Measurements from ENCODE around the gene WNT3A.
"Not testable (repeated sequence)": the region's sequence is repeated elsewhere in the genome, so short reads cannot be mapped to it uniquely, and the experiment has no call there.

WNT3A gene

GRCh38 chr1:228013131-228013934, 6.5 kb downstream of the WNT3A start:
- DNase-seq: no peak

GRCh38 chr1:228013935-228014930, 7.4 kb downstream of the WNT3A start:
- peak; percentile 9 for DNase-seq

- DNase-seq: no peak
Observed at GRCh38 chr1:228015276-228016180, 8.7 kb downstream of the WNT3A start.

GRCh38 chr1:228016181-228016510, 9.3 kb downstream of the WNT3A start:
- no peak for DNase-seq

- DNase-seq: no peak
Observed at GRCh38 chr1:228016653-228017355, 10.0 kb downstream of the WNT3A start.

GRCh38 chr1:228017356-228018124, 10.7 kb downstream of the WNT3A start:
- no peak for DNase-seq

GRCh38 chr1:228018125-228018398, 11.3 kb downstream of the WNT3A start:
- DNase-seq: no peak

GRCh38 chr1:228018961-228019721, 12.3 kb downstream of the WNT3A start:
- DNase-seq: no peak

GRCh38 chr1:228019722-228020083, 12.9 kb downstream of the WNT3A start:
- not testable (repeated sequence) for DNase-seq

GRCh38 chr1:228020686-228021354, 14.0 kb downstream of the WNT3A start:
- DNase-seq: no peak

- DNase-seq: no peak
Observed at GRCh38 chr1:228021355-228022030, 14.7 kb downstream of the WNT3A start.

GRCh38 chr1:228022571-228023293, 15.9 kb downstream of the WNT3A start:
- no peak for DNase-seq

GRCh38 chr1:228023294-228023639, 16.5 kb downstream of the WNT3A start:
- DNase-seq: no peak

- no peak for DNase-seq
Observed at GRCh38 chr1:228029281-228029680, 22.5 kb downstream of the WNT3A start.

- no peak for DNase-seq
Observed at GRCh38 chr1:228030451-228031201, 23.8 kb downstream of the WNT3A start.

- DNase-seq: no peak
Observed at GRCh38 chr1:228031276-228031995, 24.6 kb downstream of the WNT3A start.

GRCh38 chr1:228032041-228032440, 25.2 kb downstream of the WNT3A start:
- DNase-seq: no peak

GRCh38 chr1:228033376-228033775, 26.6 kb downstream of the WNT3A start:
- no peak for DNase-seq

All from GF-D8 (cell line).